KMS-11 (cell line): ENCODE measurements around the gene PDE4D.

Source experiments
- H2AFZ ChIP-seq: fragments of 200-600 bp; sonication (generic); 2 replicates; pipeline ENCODE4 v1.6.1; 2016; ENCODE audit warnings: antibody characterized with exemption, mixed run types, low read depth
- H3K27ac ChIP-seq: fragments of 200-600 bp; sonication (generic); 2 replicates; pipeline ENCODE4 v1.6.1; 2016; ENCODE audit warnings: mild to moderate bottlenecking, mixed run types
- H3K27me3 ChIP-seq: fragments of 200-600 bp; sonication (generic); 2 replicates; pipeline ENCODE4 v1.6.1; 2017; ENCODE audit warnings: mild to moderate bottlenecking, low read depth, mixed run types, moderate library complexity; ENCODE audit not compliant: insufficient read depth
- H3K36me3 ChIP-seq: fragments of 200-600 bp; sonication (generic); 2 replicates; pipeline ENCODE4 v1.6.1; 2017; ENCODE audit warnings: mild to moderate bottlenecking, mixed run types; ENCODE audit not compliant: insufficient read depth
- H3K4me1 ChIP-seq: fragments of 200-600 bp; sonication (generic); 2 replicates; pipeline ENCODE4 v1.6.1; 2016; ENCODE audit warnings: mild to moderate bottlenecking, low read depth, mixed run types; ENCODE audit not compliant: poor library complexity, severe bottlenecking
- H3K4me2 ChIP-seq: fragments of 200-600 bp; sonication (generic); 2 replicates; pipeline ENCODE4 v1.7.0; 2016; ENCODE audit warnings: mild to moderate bottlenecking, mixed run types
- H3K4me3 ChIP-seq: fragments of 200-600 bp; sonication (generic); IDR thresholded peaks from 2 replicates; pipeline ENCODE4 v1.6.1; 2017; ENCODE audit warnings: low read depth, low read length, mixed read lengths; ENCODE audit not compliant: insufficient read depth
- H3K79me2 ChIP-seq: fragments of 200-600 bp; sonication (generic); 2 replicates; pipeline ENCODE4 v1.6.1; 2016; ENCODE audit warnings: low read depth, mixed run types; ENCODE audit not compliant: insufficient read depth
- H3K9ac ChIP-seq: fragments of 200-600 bp; sonication (generic); 2 replicates; pipeline ENCODE4 v1.6.1; 2016; ENCODE audit warnings: mild to moderate bottlenecking, mixed run types
- H4K20me1 ChIP-seq: fragments of 200-600 bp; sonication (generic); 2 replicates; pipeline ENCODE4 v1.6.1; 2016; ENCODE audit warnings: mild to moderate bottlenecking, mixed run types; ENCODE audit not compliant: insufficient read depth
- CTCF ChIP-seq: fragments of 200-600 bp; sonication (generic); conservative IDR thresholded peaks from 2 replicates; pipeline ENCODE4 v1.6.1; 2017; ENCODE audit warnings: low read depth, mild to moderate bottlenecking, antibody characterized with exemption, low read length, moderate library complexity, mixed read lengths

Gene PDE4D

GRCh38 chr5:59535561-59535960 is 358.0 kb downstream of the PDE4D start:
- no peaks in the 10 kb centered on the region for H3K4me1 ChIP-seq
- H3K4me3 ChIP-seq = no peak overlapping the region
- no peaks in the 10 kb centered on the region for H3K36me3 ChIP-seq
- H2AFZ ChIP-seq = no peak overlapping the region
- H3K4me2 ChIP-seq = no peak overlapping the region
- H3K27me3 ChIP-seq = no peaks in the 10 kb centered on the region
- H3K9ac ChIP-seq = no peak overlapping the region
- no peaks in the 10 kb centered on the region for H3K79me2 ChIP-seq
- TF ChIP-seq CTCF = no peak
- H3K27ac ChIP-seq = no peak overlapping the region
- H4K20me1 ChIP-seq = no peaks in the 10 kb centered on the region

GRCh38 chr5:59533730-59534108 is 359.8 kb downstream of the PDE4D start:
- H3K9ac ChIP-seq = no peak overlapping the region
- H4K20me1 ChIP-seq = no peaks in the 10 kb centered on the region
- no peaks in the 10 kb centered on the region for H3K27me3 ChIP-seq
- H2AFZ ChIP-seq = no peak overlapping the region
- no peak overlapping the region for H3K4me2 ChIP-seq
- no peak overlapping the region for H3K4me3 ChIP-seq
- H3K4me1 ChIP-seq = no peaks in the 10 kb centered on the region
- H3K36me3 ChIP-seq = no peaks in the 10 kb centered on the region
- no peak for TF ChIP-seq CTCF
- no peak overlapping the region for H3K27ac ChIP-seq
- no peaks in the 10 kb centered on the region for H3K79me2 ChIP-seq

- Histone ChIP-seq H3K27ac (no peak overlapping the region), H3K4me2 (no peak overlapping the region), H3K36me3 (no peaks in the 10 kb centered on the region), H3K27me3 (no peaks in the 10 kb centered on the region), H4K20me1 (no peaks in the 10 kb centered on the region), H3K79me2 (no peaks in the 10 kb centered on the region), H2AFZ (no peak overlapping the region), H3K9ac (no peak overlapping the region), H3K4me3 (no peak overlapping the region), H3K4me1 (no peaks in the 10 kb centered on the region)
- no peak for TF ChIP-seq CTCF
Measured at GRCh38 chr5:59532979-59533729, 360.4 kb downstream of the PDE4D start.

- Histone ChIP-seq H3K79me2 (no peaks in the 10 kb centered on the region), H3K4me1 (no peaks in the 10 kb centered on the region), H3K4me3 (no peak overlapping the region), H3K9ac (no peak overlapping the region), H2AFZ (no peak overlapping the region), H3K27me3 (no peaks in the 10 kb centered on the region), H3K27ac (no peak overlapping the region), H3K4me2 (no peak overlapping the region), H4K20me1 (no peaks in the 10 kb centered on the region), H3K36me3 (no peaks in the 10 kb centered on the region)
- no peak for TF ChIP-seq CTCF
Measured at GRCh38 chr5:59529239-59529638, 364.3 kb downstream of the PDE4D start.
